PC-9 (cell line): Measurements from ENCODE around the gene NSD2. TPM values are rescaled to one million over a fixed set of nuclear protein-coding genes. Genes with fewer than 3 reads are reported as not detected.

Source experiments
- BruUV-seq: library from RNA; stranded (reverse); fragments of 400-500 nt; replicated peaks from 2 replicates; lab custom pipeline; 2021; lab: Mats Ljungman, UMichigan
- CTCF ChIA-PET: fragments of 300-600 bp; sonication (Branson Sonifier 250); formaldehyde crosslinking; loops from one replicate; lab custom pipeline; 2022; ENCODE audit warnings: antibody characterized with exemption; lab: Charles Lee
- POLR2A ChIA-PET: fragments of 300-600 bp; sonication (Branson Sonifier 250); formaldehyde crosslinking; loops from one replicate; lab custom pipeline; 2022; ENCODE audit warnings: antibody characterized with exemption; ENCODE audit not compliant: unreplicated experiment; lab: Charles Lee
- DNase-seq, 2 experiments: peaks; one replicate each; pipeline versions ENCODE4 v3.0.0 to v3.0.0-alpha.2; 2015 to 2022; ENCODE audit warnings: mixed read lengths in 1 of 2
- H2AFZ ChIP-seq: fragments of 200-600 bp; sonication (generic); 2 replicates; pipeline ENCODE4 v1.8.1; 2017; ENCODE audit warnings: antibody characterized with exemption
- H3F3A ChIP-seq: fragments of 200-600 bp; sonication (generic); 2 replicates; pipeline ENCODE4 v1.8.1; 2017; ENCODE audit warnings: antibody characterized with exemption, mild to moderate bottlenecking, low read depth; ENCODE audit not compliant: insufficient read depth
- H3K27ac ChIP-seq: fragments of 200-600 bp; sonication (generic); 2 replicates; pipeline ENCODE4 v1.6.1; 2016; ENCODE audit warnings: mixed run types
- H3K27me3 ChIP-seq: fragments of 200-600 bp; sonication (generic); 2 replicates; pipeline ENCODE4 v1.6.1; 2016; ENCODE audit warnings: low read depth, mixed run types; ENCODE audit not compliant: insufficient read depth
- H3K36me3 ChIP-seq: fragments of 200-600 bp; sonication (generic); 2 replicates; pipeline ENCODE4 v1.6.1; 2016; ENCODE audit warnings: low read depth, mixed run types
- H3K4me1 ChIP-seq: fragments of 200-600 bp; sonication (generic); replicated peaks from 2 replicates; pipeline ENCODE4 v1.6.1; 2016; ENCODE audit warnings: mixed run types; ENCODE audit not compliant: insufficient read depth
- H3K4me2 ChIP-seq: fragments of 200-600 bp; sonication (generic); 2 replicates; pipeline ENCODE4 v1.6.1; 2017; ENCODE audit warnings: mixed run types
- H3K4me3 ChIP-seq: fragments of 200-600 bp; sonication (generic); 2 replicates; pipeline ENCODE4 v1.6.1; 2016; ENCODE audit warnings: mixed run types
- H3K79me2 ChIP-seq: fragments of 200-600 bp; sonication (generic); 2 replicates; pipeline ENCODE4 v1.6.1; 2017; ENCODE audit warnings: low read depth, mixed run types
- H3K9me2 ChIP-seq: fragments of 200-600 bp; sonication (generic); 2 replicates; pipeline ENCODE4 v1.8.1; 2017; ENCODE audit warnings: mild to moderate bottlenecking; ENCODE audit not compliant: insufficient read depth
- H3K9me3 ChIP-seq: fragments of 200-600 bp; sonication (generic); 2 replicates; pipeline ENCODE4 v1.8.1; 2016; ENCODE audit warnings: low read depth; ENCODE audit not compliant: insufficient read depth
- H4K20me1 ChIP-seq: fragments of 200-600 bp; sonication (generic); 2 replicates; pipeline ENCODE4 v1.8.1; 2017; ENCODE audit not compliant: insufficient read depth
- EZH2 ChIP-seq: fragments of 200-600 bp; sonication (generic); IDR thresholded peaks from 2 replicates; pipeline ENCODE4 v1.8.0; 2017; ENCODE audit warnings: antibody characterized with exemption, low read depth
- intact Hi-C: fragments of 100-400 bp; cut with micrococcal nuclease; formaldehyde crosslinking; loops from one replicate; pipeline ENCODE4 v1.10.0; 2022; ENCODE audit not compliant: unreplicated experiment
- total RNA-seq: library from RNA; stranded (reverse); gene quantifications from 2 replicates; pipeline ENCODE4 v1.2.3, GENCODE V29; 2021
- TF ChIP-seq, protein P1 (sequence below): fragments of 200-600 bp; sonication (generic); conservative IDR thresholded peaks from 2 replicates; pipeline ENCODE4 v1.6.1; 2017; ENCODE audit warnings: mixed run types, antibody characterized with exemption, mild to moderate bottlenecking, moderate library complexity

NSD2 gene
- total RNA-seq, 1 experiment from 2014 or later = 176 TPM

DNA sequence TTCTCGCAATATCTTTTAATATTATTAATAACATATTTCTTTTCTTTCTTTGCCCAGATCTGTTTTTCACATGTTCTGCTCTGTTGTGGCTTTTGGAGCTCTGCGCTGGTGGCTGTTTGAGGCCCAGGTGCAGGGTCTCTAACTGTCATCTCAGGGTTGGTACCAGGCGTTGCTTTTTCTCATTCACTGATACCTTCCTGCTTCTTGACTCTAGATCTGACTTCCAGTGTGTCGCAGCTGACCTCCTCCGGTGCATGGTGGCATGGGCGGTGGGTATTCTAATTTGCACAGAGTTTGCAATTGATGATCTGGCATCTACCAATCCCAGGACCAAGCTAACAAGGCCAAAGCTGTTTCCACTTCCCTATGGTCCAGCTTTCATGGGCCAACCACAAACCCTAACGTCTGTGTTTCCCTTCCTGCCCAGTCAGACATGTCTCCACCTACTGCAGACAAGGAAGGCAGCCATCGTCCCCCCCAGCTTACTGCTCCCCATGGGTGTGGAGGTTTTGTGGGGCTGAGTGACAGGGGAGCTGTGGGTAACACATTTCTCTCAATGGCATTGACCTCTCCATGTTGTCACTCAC lies 40.5 kb upstream of the NSD2 start:
- H2AFZ ChIP-seq = no peak overlapping the region
- no peak for DNase-seq
- no peaks in the 10 kb centered on the region for H3F3A ChIP-seq
- ChIA-PET CTCF (no interaction called here), POLR2A (interaction anchor here (0.7 kb wide), 1 partner anchor 93 kb away, joined by 3 read pairs; no protein-coding TSS in a partner anchor)
- BruUV-seq = no TSS peak
- no peaks in the 10 kb centered on the region for H3K27me3 ChIP-seq
- H4K20me1 ChIP-seq = peaks cover under 1% of the 10 kb centered on the region; the same call in 1 of the 2 replicates
- H3K9me2 ChIP-seq = no peaks in the 10 kb centered on the region
- intact Hi-C loops = no loop called here
- H3K79me2 ChIP-seq = no peaks in the 10 kb centered on the region
- TF ChIP-seq, protein P1, sequence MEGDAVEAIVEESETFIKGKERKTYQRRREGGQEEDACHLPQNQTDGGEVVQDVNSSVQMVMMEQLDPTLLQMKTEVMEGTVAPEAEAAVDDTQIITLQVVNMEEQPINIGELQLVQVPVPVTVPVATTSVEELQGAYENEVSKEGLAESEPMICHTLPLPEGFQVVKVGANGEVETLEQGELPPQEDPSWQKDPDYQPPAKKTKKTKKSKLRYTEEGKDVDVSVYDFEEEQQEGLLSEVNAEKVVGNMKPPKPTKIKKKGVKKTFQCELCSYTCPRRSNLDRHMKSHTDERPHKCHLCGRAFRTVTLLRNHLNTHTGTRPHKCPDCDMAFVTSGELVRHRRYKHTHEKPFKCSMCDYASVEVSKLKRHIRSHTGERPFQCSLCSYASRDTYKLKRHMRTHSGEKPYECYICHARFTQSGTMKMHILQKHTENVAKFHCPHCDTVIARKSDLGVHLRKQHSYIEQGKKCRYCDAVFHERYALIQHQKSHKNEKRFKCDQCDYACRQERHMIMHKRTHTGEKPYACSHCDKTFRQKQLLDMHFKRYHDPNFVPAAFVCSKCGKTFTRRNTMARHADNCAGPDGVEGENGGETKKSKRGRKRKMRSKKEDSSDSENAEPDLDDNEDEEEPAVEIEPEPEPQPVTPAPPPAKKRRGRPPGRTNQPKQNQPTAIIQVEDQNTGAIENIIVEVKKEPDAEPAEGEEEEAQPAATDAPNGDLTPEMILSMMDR = no peak
- TF ChIP-seq EZH2 = no peak
- no peaks in the 10 kb centered on the region for H3K9me3 ChIP-seq
- no peak overlapping the region for H3K4me3 ChIP-seq
- H3K36me3 ChIP-seq = 0 out of 2 replicates have a peak, but pooled peaks cover 5% of the 10 kb centered on the region
- H3K4me1 ChIP-seq = no peaks in the 10 kb centered on the region
- H3K4me2 ChIP-seq = no peak overlapping the region
- no peak overlapping the region for H3K27ac ChIP-seq

DNA sequence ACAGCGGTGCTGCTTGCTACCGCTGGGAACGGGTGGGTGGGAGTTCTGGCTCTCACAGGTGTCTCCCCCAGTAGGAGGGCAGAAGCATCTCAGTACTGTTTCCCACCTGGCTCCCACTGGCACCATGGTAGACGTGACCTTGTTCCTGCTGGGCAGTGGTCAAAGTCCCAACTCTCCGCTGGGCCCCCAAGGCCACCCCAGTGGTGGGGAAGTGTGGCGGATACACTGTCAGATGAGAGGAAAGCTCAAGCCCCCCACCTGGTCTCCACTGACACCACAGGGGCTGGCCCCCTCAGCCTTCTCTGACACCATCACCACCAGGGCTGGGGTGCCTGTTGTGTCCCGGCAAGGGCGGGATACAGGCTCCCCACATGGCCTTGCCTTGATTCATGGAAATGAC lies 39.9 kb upstream of the NSD2 start:
- intact Hi-C loops = no loop called here
- no peak overlapping the region for H3K27ac ChIP-seq
- no peak overlapping the region for H3K4me3 ChIP-seq
- no peaks in the 10 kb centered on the region for H3K79me2 ChIP-seq
- H3K36me3 ChIP-seq = 0 out of 2 replicates have a peak, but pooled peaks cover 7% of the 10 kb centered on the region
- H3K4me1 ChIP-seq = no peaks in the 10 kb centered on the region
- no peak overlapping the region for H3K4me2 ChIP-seq
- no peaks in the 10 kb centered on the region for H3K9me3 ChIP-seq
- CTCF ChIA-PET = no interaction called here
- POLR2A ChIA-PET = interaction anchor here (0.7 kb wide), 1 partner anchor 94 kb away, joined by 3 read pairs; no protein-coding TSS in a partner anchor
- BruUV-seq = no TSS peak
- no peak overlapping the region for H2AFZ ChIP-seq
- no peaks in the 10 kb centered on the region for H3K9me2 ChIP-seq
- no peaks in the 10 kb centered on the region for H3F3A ChIP-seq
- DNase-seq = no peak
- no peaks in the 10 kb centered on the region for H3K27me3 ChIP-seq
- TF ChIP-seq, protein P1 = no peak
- TF ChIP-seq EZH2 = no peak
- peaks cover 3% of the 10 kb centered on the region; the same call in 1 of the 2 replicates for H4K20me1 ChIP-seq

DNA sequence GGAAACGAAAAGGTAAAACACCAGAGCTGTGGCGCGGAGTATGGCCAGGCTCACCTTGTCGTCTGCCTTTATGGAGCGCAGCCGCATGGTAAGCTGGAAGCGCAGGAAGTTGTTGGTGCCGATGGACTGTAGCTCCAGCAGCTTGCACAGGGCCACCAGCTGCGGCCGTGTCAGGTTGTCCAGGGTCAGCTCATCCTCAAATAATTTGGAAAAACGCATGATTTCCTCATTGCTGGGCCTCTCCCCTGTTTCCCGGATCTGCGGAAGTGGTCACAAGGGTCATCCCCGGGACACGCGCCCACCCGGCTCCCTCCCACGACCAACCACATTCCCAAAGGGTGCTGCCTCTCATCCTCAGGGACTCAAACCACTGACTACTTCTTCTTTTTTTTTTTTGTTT lies 38.5 kb upstream of the NSD2 start:
- no TSS peak for BruUV-seq
- Histone ChIP-seq H3K4me1 (no peaks in the 10 kb centered on the region), H3K27ac (no peak overlapping the region), H3K9me3 (no peaks in the 10 kb centered on the region), H3K9me2 (no peaks in the 10 kb centered on the region), H2AFZ (no peak overlapping the region), H3F3A (no peaks in the 10 kb centered on the region), H4K20me1 (peaks cover 3% of the 10 kb centered on the region; the same call in 1 of the 2 replicates), H3K79me2 (no peaks in the 10 kb centered on the region), H3K27me3 (no peaks in the 10 kb centered on the region), H3K4me3 (no peak overlapping the region), H3K4me2 (no peak overlapping the region), H3K36me3 (0 out of 2 replicates have a peak, but pooled peaks cover 8% of the 10 kb centered on the region)
- CTCF ChIA-PET = no interaction called here
- DNase-seq = no peak
- intact Hi-C loops = no loop called here
- no peak for TF ChIP-seq EZH2
- TF ChIP-seq, protein P1 = no peak
- POLR2A ChIA-PET = no interaction called here
